ENCODE results near the gene NLRP13. TPM values are rescaled to one million over a fixed set of nuclear protein-coding genes. Genes with fewer than 3 reads are reported as not detected.
"Not testable (repeated sequence)": the region's sequence is repeated elsewhere in the genome, so short reads cannot be mapped to it uniquely, and the experiment has no call there.

The NLRP13 gene
- total and polyA plus RNA-seq, 9 donors: 0.27 to 0.65 TPM; not detected in 7

GRCh38 chr19:55959996-55960675, 28.0 kb upstream of the NLRP13 start:
- intact Hi-C loops (cut with DNase I): no loop called here
- H3K36me3 ChIP-seq: no peaks in the 10 kb centered on the region
- H3K27me3 ChIP-seq: no peaks in the 10 kb centered on the region
- H3K4me3 ChIP-seq: no peak overlapping the region
- H3K27ac ChIP-seq: no peak overlapping the region
- TF ChIP-seq POLR2A (IDR thresholded peaks at IDR 0.05): no peak
- TF ChIP-seq EP300 (IDR thresholded peaks at IDR 0.05): no peak
- TF ChIP-seq CTCF (IDR thresholded peaks at IDR 0.05): no peak
- H3K4me1 ChIP-seq (ENCODE audit: insufficient read depth): no peaks in the 10 kb centered on the region
- no peak for DNase-seq
- 79 to 88% (median 82%) methylated on average over 6 of the region's 6 CpGs for WGBS, 3 donors
- H3K9me3 ChIP-seq: no peaks in the 10 kb centered on the region

GRCh38 chr19:55958356-55958755, 26.2 kb upstream of the NLRP13 start:
- Histone ChIP-seq H3K4me1 (ENCODE audit: insufficient read depth) (no peaks in the 10 kb centered on the region), H3K36me3 (no peaks in the 10 kb centered on the region), H3K4me3 (no peak overlapping the region), H3K27ac (no peak overlapping the region), H3K27me3 (no peaks in the 10 kb centered on the region), H3K9me3 (no peaks in the 10 kb centered on the region)
- WGBS, 3 donors: 65 to 78% (median 75%) methylated on average over 4 of the region's 4 CpGs
- no peak for DNase-seq
- TF ChIP-seq EP300 (IDR thresholded peaks at IDR 0.05) (no peak), POLR2A (IDR thresholded peaks at IDR 0.05) (no peak), CTCF (IDR thresholded peaks at IDR 0.05) (no peak)
- intact Hi-C loops (cut with DNase I): no loop called here

GRCh38 chr19:55956431-55956830, 24.3 kb upstream of the NLRP13 start:
- Histone ChIP-seq H3K9me3 (no peaks in the 10 kb centered on the region), H3K4me3 (no peak overlapping the region), H3K36me3 (no peaks in the 10 kb centered on the region), H3K4me1 (ENCODE audit: insufficient read depth) (no peaks in the 10 kb centered on the region), H3K27me3 (no peaks in the 10 kb centered on the region), H3K27ac (no peak overlapping the region)
- no peak for DNase-seq
- no peak for TF ChIP-seq POLR2A (IDR thresholded peaks at IDR 0.05)
- no peak for TF ChIP-seq CTCF (IDR thresholded peaks at IDR 0.05)
- no peak for TF ChIP-seq EP300 (IDR thresholded peaks at IDR 0.05)
- intact Hi-C loops (cut with DNase I): no loop called here
- WGBS, 3 donors: 83 to 89% (median 84%) methylated on average over 7 of the region's 7 CpGs

- 88 to 90% (median 89%) methylated on average over 19 of the region's 19 CpGs for WGBS, 3 donors
- H3K27me3 ChIP-seq; H3K4me3 ChIP-seq; H3K36me3 ChIP-seq; H3K9me3 ChIP-seq; H3K4me1 ChIP-seq (ENCODE audit: insufficient read depth); intact Hi-C loops (cut with DNase I); H3K27ac ChIP-seq; DNase-seq: not testable (repeated sequence)
These were observed 18.4 kb upstream of the NLRP13 start for GRCh38 chr19:55950566-55950965.

GRCh38 chr19:55947532-55947931, 15.4 kb upstream of the NLRP13 start, which contains the start of gene NLRP8:
Gene NLRP8, plus strand, starts transcription at chr19:55947832.
- intact Hi-C loops (cut with DNase I): no loop called here
- DNase-seq: no peak
- Histone ChIP-seq H3K4me1 (ENCODE audit: insufficient read depth) (no peaks in the 10 kb centered on the region), H3K9me3 (no peaks in the 10 kb centered on the region), H3K27me3 (no peaks in the 10 kb centered on the region), H3K36me3 (no peaks in the 10 kb centered on the region), H3K27ac (no peak within 1 kb of the TSS), H3K4me3 (no peak within 1 kb of the TSS)
- no peak for TF ChIP-seq POLR2A (IDR thresholded peaks at IDR 0.05)
- no peak for TF ChIP-seq CTCF (IDR thresholded peaks at IDR 0.05)
- no peak for TF ChIP-seq EP300 (IDR thresholded peaks at IDR 0.05)
- 79 to 83% (median 81%) methylated on average over 8 of the region's 8 CpGs for WGBS, 3 donors
